Omental fat pad (tissue), 4 donors: ENCODE measurements around the gene HOXC10. TPM values are rescaled to one million over a fixed set of nuclear protein-coding genes. Genes with fewer than 3 reads are reported as not detected.

Source experiments
- ATAC-seq: fragments of 150-250 bp; one replicate; pipeline ENCODE4 v1.9.1; 2016; ENCODE audit warnings: mild to moderate bottlenecking, moderate library complexity; ENCODE audit not compliant: low FRiP score
- DNase-seq: peaks from one replicate; pipeline ENCODE4 v3.0.0-alpha.2; 2019; ENCODE audit warnings: low spot score
- CTCF ChIP-seq, 3 donors: fragments of 450-650 bp; IDR thresholded peaks; one replicate each; pipeline ENCODE4 v1.5.1; 2016 to 2017; ENCODE audit warnings: antibody characterized with exemption in 3 of 3, mild to moderate bottlenecking in 3 of 3, moderate library complexity in 2 of 3
- total RNA-seq, 4 donors: library from RNA; depleted of rRNA; stranded (reverse); fragments of >200 nt; gene quantifications; one replicate each; pipeline ENCODE4 v1.1.0, GENCODE V29; 2016

Gene HOXC10
- total RNA-seq, 4 donors from 2014 or later, result not detected

DNA sequence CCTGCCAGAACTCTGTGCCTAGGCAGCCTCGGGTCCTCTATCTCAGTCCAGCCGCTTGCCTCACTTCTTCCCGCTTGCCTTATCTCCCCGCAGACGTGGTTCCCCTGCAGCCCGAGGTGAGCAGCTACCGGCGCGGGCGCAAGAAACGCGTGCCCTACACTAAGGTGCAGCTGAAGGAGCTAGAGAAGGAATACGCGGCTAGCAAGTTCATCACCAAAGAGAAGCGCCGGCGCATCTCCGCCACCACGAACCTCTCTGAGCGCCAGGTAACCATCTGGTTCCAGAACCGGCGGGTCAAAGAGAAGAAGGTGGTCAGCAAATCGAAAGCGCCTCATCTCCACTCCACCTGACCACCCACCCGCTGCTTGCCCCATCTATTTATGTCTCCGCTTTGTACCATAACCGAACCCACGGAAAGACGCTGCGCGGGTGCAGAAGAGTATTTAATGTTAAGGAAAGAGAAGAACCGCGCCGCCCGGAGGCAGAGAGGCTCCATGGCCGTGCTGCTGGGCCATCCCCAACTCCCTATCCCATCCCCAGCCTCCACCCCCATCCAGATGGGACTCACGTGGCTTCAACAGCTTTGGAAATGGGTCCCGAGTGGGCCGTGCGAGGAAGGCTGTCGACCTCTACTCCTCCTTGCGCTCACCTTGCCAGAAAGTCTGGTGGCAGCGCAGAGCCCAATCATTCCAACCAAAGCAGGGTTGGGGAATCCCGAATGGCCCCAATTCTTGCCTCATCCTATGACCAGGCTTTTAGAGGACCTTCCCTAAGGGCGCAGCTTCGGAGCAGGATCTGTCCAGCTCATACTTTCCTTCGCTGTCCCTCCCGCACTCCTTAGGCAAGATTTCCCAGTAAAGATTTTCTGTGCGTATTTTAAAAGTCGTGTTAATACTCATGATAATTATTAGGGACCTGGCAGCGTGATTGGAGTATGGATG, 39.8 kb upstream of the HOXC10 start:
- ATAC-seq (no peak), DNase-seq (no peak)
- TF ChIP-seq CTCF (IDR thresholded peaks at IDR 0.05), result no peak

- no peak for DNase-seq
- TF ChIP-seq CTCF (IDR thresholded peaks at IDR 0.05), result no peak
- ATAC-seq, result no peak
These were observed 37.2 kb upstream of the HOXC10 start for GRCh38 chr12:53947743-53948142.

DNA sequence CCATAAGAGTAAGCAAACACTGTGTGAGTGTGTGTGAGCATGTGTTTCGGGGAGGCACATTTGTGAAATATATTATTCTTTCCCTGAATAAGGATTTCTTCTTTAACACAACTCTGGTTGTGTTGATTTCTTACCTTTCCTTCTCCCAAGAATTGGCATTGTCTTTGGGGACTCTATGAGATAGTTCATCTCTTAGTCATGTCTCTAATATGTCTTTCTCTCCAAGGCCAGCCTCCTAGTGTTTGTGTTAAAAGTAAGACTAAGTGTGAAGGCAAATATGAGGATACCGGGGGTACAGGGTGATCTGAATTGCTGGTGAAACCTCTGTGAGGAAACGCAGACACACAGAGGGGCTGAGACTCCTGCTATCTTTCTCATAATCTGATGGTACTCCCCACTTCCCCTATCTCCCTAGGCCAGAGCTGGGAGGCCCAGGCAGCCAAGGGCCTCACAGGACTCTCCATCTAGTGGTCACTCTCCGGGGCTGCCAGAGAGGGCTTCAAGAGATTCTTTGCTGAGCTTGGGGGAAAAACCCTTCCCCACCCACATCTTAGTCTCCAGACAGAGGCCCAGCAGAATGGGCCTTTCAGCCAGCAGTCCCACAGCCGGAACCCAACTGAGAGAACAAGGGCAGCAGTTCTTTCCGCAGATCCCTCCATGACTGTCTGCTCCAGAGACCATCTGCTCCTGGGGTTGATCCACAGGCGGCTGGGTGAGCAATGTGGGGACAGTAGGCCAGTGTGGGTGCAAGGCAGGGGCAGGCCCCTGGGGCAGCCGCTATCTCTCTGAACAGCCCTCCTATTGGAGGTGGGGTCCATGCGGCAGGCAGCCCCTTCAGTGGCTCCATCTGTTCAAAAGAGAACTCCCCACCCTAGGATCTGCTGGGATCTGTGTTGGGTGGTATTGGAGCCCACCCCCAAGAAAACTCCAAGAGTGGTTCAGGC, 36.0 kb upstream of the HOXC10 start:
- ATAC-seq (no peak), DNase-seq (no peak)
- TF ChIP-seq CTCF (IDR thresholded peaks at IDR 0.05), result no peak

GRCh38 chr12:53949631-53950436, 35.1 kb upstream of the HOXC10 start:
- no peak for ATAC-seq

GRCh38 chr12:53950437-53950773, 34.5 kb upstream of the HOXC10 start:
- ATAC-seq, result no peak
- no peak for DNase-seq
- TF ChIP-seq CTCF (IDR thresholded peaks at IDR 0.05), result no peak

More at GRCh38 chr12:53949631-53950436, 35.1 kb upstream of the HOXC10 start:
- DNase-seq, result no peak
- no peak for TF ChIP-seq CTCF (IDR thresholded peaks at IDR 0.05)

DNA sequence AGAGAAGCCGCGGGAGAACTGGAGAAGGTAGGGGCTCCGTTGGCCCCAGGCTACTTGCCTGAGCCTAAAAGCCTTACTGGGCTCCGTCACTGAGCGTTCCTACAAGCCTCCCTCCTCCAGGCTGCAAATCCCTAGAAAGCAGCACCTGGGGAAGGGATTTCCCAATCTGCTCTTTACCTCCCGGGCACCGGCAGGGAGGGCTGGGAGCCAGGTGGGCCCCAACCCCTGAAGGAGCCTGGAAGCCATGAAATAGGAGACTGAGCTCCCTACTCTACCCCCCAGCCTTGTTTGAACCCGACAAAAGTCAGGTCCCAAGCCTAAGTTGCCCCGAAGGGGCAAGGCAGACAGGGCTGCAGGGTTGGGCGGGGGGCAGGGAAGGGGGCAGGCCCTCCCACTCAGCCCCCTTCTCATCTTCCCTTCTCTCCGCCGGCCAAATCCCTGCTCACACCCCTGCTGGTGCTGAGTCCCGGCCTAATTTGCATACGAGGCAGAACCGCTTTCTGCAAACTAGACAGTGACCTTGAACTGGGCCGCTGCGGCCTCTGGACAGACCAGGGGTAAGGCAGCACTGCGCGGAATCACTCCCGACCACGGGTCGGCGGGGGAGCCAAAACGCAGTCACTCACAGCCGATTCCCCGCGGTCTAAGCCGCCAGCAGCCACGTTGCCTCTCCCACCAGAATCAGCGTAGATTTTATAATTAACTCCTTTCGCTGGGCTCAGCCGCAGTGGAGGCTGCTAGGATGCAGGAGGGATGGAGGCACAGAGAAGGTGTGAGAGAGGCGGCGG, 34.0 kb upstream of the HOXC10 start:
- no peak for TF ChIP-seq CTCF (IDR thresholded peaks at IDR 0.05)
- ATAC-seq (no peak), DNase-seq (no peak)
